CMK (cell line): ENCODE data around the gene ISM1.
"Not testable (repeated sequence)": the region's sequence is repeated elsewhere in the genome, so short reads cannot be mapped to it uniquely, and the experiment has no call there.

Experiments used
- DNase-seq: peaks from one replicate; pipeline ENCODE4 v3.0.0-alpha.2; 2010; ENCODE audit warnings: low read depth

ISM1 gene

DNA sequence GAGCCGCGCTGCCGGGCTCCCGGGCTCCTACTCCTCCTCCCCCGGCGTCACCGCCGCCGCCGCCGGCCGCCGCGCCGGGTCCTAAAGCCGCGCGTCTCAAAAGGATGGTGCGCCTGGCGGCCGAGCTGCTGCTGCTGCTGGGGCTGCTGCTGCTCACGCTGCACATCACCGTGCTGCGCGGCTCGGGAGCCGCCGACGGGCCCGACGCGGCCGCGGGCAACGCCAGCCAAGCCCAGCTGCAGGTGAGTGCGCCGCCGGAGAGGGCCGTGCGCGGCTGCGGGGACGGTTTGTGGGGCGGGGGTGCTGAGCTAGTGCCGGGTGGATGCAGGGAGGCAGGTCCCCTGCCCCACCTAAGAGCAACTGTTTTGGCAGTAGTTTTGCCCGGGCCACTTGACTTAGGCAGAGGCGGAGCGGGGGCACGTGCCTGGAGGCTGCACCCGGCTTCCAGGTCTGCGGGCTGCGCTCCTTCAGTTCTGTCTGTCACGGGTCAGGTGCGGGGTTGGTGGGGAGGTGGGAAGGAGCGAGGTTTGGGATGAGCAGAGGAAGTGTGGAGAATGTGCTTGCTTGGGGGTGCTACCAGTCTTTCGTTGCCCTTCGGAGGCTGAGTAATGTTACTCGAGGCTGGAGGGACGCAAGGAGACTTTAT lies 722 bp downstream of the ISM1 start:
- DNase-seq = no peak

DNA sequence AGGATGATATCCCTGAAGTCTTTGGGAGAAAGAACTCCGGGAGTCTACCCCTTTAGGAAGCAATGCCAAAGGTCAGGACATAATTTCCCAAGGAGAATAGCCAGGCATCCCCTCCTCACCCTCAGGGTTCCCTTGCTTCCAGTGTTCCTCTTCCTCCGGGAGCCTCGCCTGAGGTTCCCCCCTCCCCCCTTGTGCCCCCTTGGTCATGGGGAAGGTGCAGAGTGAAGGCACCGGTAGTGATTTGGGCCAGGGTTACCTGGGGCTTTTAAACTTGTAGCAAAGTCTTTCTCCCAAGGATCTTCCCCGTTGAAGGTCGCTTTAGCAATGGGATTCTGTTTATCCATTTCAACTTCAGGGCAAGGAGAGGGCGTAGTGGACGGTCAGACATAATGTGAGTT lies 1.2 kb downstream of the ISM1 start:
- DNase-seq = no peak

DNA sequence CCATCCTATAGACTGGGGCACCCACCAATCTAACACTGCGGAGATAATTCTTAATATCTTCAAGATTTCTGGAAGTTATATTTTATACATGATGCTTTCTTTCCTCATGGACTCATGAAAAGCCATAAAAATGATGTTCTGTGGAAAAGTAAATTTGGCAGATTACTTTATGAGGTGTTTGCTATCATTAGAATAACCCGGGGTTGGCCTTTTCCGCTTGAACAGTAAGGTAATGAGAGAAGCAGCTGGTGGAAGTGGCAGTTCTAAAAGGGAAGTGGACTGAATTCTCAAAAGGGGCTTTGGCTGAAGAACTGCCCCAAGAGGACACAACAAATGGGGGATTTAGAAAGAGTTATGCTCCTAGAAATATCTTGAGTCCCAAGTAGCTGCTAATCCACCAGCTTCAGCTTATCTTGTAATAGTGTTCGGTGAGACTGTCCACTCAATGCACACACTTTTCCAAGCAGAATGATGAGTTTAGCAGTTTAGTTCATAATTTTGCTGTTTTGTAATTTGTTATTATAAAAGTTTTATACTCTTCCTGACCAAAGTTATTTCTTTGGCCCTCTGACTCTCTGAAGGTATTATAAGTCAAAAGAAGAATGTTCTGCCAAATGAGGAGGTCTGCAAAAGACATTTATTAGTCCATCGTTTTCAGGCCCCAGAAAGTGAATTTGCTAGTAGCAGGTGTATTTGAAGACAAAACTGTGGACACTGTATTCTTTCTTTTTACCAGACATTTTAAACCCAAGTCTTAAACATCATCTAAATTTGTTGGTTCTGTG lies 2.9 kb downstream of the ISM1 start:
- DNase-seq = no peak

DNA sequence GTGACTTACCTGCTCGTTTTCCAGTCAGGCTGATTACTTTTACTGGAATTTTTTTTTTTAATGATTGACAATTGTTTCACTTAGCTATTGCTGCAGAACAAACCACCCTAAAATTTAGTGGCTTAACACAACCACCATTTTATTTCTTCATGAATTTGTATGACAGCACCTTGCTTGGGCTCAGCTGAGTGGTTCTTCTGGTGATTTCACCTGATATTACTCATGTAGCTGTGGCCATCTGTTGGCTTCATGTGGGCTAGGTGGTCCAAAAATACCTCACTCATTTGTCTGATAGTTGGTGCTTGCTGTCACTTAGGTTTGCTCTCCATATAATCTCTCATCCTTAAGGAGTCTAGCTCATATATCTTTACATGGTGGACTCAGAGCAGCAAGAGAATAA lies 5.3 kb downstream of the ISM1 start:
- no peak for DNase-seq

- DNase-seq = no peak
Observed at GRCh38 chr20:13228771-13229170, 7.7 kb downstream of the ISM1 start.

GRCh38 chr20:13229538-13229937 lies 8.5 kb downstream of the ISM1 start:
- DNase-seq = no peak

- DNase-seq = peak; percentile 42
Observed at GRCh38 chr20:13231031-13231752, 10.1 kb downstream of the ISM1 start.

GRCh38 chr20:13232999-13233398 lies 11.9 kb downstream of the ISM1 start:
- DNase-seq = no peak

DNA sequence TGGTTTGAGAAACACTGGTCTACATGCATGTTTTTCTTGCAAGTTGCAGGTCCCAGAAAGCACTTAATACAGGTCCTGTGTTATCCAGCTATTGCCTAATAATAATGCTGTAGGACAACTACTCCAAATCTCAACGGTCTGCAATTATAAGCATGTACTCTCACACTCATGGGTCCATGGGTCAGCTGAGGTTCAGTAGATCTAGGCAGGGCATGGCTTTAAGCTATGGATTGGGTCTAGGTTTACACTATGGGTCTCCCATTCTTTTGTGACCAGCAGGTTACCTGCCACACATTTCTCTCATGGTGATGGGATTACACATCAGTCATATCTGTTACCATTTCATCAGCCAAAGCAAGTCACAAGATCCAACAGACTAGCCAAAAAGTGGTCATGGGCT lies 13.9 kb downstream of the ISM1 start:
- no peak for DNase-seq

DNA sequence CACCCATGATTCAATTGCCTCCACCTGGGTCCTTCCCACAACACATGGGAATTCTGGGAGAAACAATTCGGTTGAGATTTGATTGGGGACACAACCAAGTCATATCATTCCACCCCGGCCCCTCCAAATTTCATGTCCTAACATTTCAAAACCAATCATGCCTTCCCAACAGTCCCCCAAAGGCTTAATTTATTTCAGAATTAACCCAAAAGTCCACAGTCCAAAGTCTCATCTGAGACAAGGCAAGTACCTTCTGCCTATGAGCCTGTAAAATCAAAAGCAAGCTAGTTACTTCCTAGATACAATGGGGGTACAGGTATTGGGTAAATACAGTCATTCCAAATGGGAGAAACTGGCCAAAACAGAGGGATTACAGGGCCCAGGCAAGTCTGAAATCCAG lies 15.3 kb downstream of the ISM1 start:
- DNase-seq = not testable (repeated sequence)

DNA sequence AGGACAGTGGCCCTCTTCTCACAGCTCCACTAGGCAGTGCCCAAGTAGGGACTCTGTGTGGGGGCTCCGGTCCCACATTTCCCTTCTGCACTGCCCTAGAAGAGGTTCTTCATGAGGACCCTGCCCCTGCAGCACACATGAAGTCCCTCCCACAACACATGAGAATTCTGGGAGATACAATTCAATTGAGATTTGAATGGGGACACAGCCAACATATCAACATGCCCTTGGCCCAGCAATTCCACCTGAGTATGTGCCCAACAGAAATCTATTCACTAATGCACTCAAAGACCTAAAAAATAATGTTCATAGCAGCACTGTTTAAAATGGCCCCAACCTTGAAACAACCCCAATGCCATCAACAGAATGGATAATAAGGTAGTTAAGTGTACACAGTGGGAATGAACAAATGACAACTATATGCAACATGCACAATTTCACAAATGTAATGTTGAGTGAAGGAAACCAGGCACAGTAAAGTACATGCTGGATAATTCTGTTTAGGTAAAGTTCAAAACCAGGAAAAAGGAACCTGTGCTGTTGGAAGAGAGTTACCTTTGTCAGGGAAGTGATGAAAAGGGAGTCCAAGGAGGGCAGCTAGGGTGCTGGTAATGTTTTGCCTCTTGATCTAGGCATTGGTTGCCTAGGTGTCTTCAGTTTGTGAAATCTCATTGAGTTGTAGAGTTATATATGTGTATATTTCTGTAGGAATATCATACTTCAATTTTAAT lies 16.1 kb downstream of the ISM1 start:
- DNase-seq = no peak

DNA sequence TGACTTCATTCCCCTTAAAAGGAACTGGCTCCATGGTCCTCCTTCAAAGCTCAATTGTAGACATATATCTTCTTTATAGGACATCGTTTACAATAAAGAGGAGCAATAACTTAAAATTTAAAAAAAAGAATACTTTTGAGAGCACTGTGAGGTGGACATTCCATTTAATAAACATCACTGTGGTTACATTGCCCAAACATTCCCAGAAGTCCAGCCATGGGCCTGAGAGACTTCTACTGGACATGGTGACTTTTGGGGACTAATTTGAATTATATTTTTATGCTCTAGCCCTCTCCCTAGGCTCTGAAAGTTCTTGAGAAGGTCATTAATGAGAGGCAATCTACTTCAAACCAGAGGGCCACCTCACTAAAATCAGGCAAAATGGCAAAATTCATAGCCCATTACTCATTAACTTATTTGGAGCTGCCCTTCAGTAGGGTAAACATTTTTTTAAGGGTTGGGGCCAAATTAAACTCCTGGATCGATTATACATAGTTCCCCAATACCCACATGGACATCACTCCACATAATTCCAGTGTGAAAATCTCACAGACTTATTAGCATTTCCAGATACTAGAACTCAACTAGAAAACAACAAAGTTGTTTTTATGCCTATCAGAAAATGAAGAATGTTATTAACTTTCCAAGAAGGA lies 17.1 kb downstream of the ISM1 start:
- DNase-seq = no peak

- DNase-seq = no peak
Observed at GRCh38 chr20:13243826-13244376, 22.8 kb downstream of the ISM1 start.

DNA sequence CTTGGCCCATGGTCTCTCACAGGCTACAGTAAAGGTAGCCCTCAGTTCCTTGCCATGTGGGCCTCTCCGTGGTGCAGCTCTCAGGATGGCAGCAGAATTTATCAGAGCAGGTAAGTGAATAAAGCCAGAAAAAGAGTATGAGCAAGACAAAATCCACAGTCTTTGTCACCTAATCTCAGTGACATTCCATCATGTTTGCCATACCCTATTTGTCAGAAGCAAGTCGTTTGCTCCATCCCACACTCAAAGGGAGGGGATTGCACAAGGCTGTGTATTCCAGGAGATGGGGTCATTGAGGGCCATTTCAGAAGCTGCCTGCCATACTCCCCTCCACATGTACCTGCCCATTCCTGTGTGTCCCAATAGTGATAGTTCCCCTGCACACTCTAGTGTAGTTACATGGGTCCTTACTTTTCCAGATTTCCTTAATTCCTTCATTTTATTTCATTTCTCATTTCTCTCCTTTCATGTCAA lies 24.2 kb downstream of the ISM1 start:
- no peak for DNase-seq

- DNase-seq = no peak
Observed at GRCh38 chr20:13249118-13249797, 28.2 kb downstream of the ISM1 start.

GRCh38 chr20:13249798-13250170 lies 28.7 kb downstream of the ISM1 start:
- DNase-seq = no peak

- no peak for DNase-seq
Observed at GRCh38 chr20:13250251-13250650, 29.2 kb downstream of the ISM1 start.

DNA sequence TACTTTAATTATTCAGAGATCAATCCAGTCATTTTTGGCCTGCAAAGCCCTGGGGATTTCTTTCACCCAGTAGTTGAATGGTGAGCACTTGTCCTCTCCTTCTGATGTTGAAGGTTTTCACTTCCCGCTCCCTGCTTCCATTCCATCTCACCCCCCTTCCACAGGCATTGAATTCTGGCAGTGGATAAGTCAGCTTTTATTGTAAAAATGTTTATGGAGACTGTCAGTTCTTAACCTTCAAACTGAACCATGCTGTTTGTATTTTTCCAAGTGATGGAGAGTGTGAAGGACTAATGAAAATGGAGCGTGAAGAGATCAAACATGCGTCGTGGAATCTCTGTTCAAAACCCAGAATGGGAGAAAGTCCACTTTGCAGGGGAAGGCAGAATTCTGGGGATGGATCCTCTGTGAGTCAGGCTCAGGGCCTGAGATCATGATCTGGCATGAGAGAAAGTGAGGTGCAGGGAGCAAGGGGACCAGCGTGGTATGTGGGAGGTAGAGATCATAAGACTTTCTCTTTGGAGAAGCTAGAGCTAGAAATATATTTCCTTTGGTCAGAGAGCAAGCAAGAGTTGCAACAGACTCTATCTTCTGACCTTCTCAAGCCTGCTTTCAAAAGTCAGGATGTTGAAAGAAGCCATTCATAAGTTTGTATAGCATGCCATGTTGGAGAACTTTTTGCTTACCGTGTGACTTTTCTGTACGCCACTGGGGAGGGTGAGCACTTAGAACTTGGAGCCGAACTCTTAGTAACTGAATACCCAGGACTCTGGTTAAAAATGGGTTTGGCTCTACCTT lies 30.2 kb downstream of the ISM1 start:
- no peak for DNase-seq

GRCh38 chr20:13251904-13252297 lies 30.8 kb downstream of the ISM1 start:
- no peak for DNase-seq

GRCh38 chr20:13255356-13255755 lies 34.3 kb downstream of the ISM1 start:
- no peak for DNase-seq
